Inferior parietal cortex (tissue), 1 donor: Measurements from ENCODE around the gene TSHZ2.

Source experiments
- DNase-seq: peaks from one replicate; pipeline ENCODE4 v3.0.0-alpha.2; 2016; ENCODE audit errors: extremely low spot score

Gene TSHZ2

DNA sequence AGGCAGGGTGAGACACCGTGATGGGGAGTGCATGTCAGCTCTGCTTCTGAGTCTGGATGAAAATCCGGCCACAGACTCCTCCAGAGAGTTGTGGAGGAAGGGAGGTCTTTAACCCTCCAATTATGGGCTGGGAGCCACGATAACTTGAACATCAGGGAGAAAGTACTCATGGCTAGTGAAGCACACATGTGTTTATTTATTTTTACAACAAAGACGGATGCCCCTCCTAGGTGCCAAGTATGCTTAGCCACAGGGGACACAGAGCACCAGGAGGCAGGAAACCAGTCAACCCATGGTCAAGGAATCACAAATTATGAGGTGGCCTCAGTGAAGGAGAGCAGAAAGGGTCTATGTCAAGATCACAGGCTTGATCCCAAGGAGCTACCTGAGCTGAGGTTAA is 567.4 kb downstream of the TSHZ2 start:
- DNase-seq: no peak
